T-cell (primary cell): ENCODE data around the gene SLC34A3. TPM values are rescaled to one million over a fixed set of nuclear protein-coding genes. Genes with fewer than 3 reads are reported as not detected.

Experiments
- total RNA-seq, 35 experiments: library from RNA in 6 of 35; stranded (reverse) in 6 of 35; fragments of 120-200 nt in 1 of 35; gene quantifications; one replicate each; pipeline versions ENCODE4 v1.2.1 to v1.2.4 and lab custom pipeline; 2013 to 2026

SLC34A3 gene
- total RNA-seq, 5 donors from 2014 or later (not counting 1 experiment from before 2014, with no cell fraction given) = not detected

Other genes starting within 250 kb of the SLC34A3 start
- 1 to 10 TPM in 3 of 5 donors, under 1 TPM in 2; 0.29 to 2.2 (median 1.3) TPM for gene LCNL1, start 247.9 kb upstream of the SLC34A3 start, total RNA-seq
- gene PAXX, start 238.5 kb upstream of the SLC34A3 start, total RNA-seq = 100 to 1,000 TPM in 4 of 5 donors, 10 to 100 TPM in 1; 81.3 to 173 (median 127) TPM
- 10 to 100 TPM in 2 of 5 donors, 1 to 10 TPM in 3; 5.4 to 24.7 (median 8.0) TPM for gene CLIC3, start 234.3 kb upstream of the SLC34A3 start, total RNA-seq
- 100 to 1,000 TPM in 3 of 5 donors, 10 to 100 TPM in 2; 58.6 to 138 (median 121) TPM for gene ABCA2, start 202.7 kb upstream of the SLC34A3 start, total RNA-seq
- 1 to 10 TPM; 1.1 to 7.7 (median 5.1) TPM for gene FUT7, start 198.8 kb upstream of the SLC34A3 start, total RNA-seq
- gene NPDC1, start 184.7 kb upstream of the SLC34A3 start, total RNA-seq = 10 to 100 TPM; 32.4 to 76.7 (median 57.0) TPM
- gene ENTPD2, start 176.8 kb upstream of the SLC34A3 start, total RNA-seq = under 1 TPM in 1 of 5 donors, not detected in 4; 0.32 TPM
- gene SAPCD2, start 160.3 kb upstream of the SLC34A3 start, total RNA-seq = 1 to 10 TPM in 1 of 5 donors, under 1 TPM in 4; 0.33 to 1.0 (median 0.83) TPM
- 10 to 100 TPM; 11.3 to 32.8 (median 19.3) TPM for gene UAP1L1, start 153.4 kb upstream of the SLC34A3 start, total RNA-seq
- gene MAN1B1, start 143.9 kb upstream of the SLC34A3 start, total RNA-seq = 10 to 100 TPM; 62.0 to 91.5 (median 84.8) TPM
- 100 to 1,000 TPM; 246 to 469 (median 425) TPM for gene DPP7, start 116.2 kb upstream of the SLC34A3 start, total RNA-seq
- not detected for gene GRIN1, start 91.7 kb upstream of the SLC34A3 start, total RNA-seq
- gene LRRC26, start 60.9 kb upstream of the SLC34A3 start, total RNA-seq = not detected
- not detected for gene TMEM210, start 58.8 kb upstream of the SLC34A3 start, total RNA-seq
- 100 to 1,000 TPM; 133 to 142 (median 141) TPM for gene ANAPC2, start 42.3 kb upstream of the SLC34A3 start, total RNA-seq
- gene SSNA1, start 42.2 kb upstream of the SLC34A3 start, total RNA-seq = 10 to 100 TPM; 37.0 to 71.6 (median 64.0) TPM
- gene TPRN, start 30.2 kb upstream of the SLC34A3 start, total RNA-seq = 10 to 100 TPM in 3 of 5 donors, 1 to 10 TPM in 2; 5.8 to 12.8 (median 12.1) TPM
- gene TMEM203, start 25.3 kb upstream of the SLC34A3 start, total RNA-seq = 10 to 100 TPM; 23.7 to 44.7 (median 42.1) TPM
- gene NDOR1, start 25.2 kb upstream of the SLC34A3 start, total RNA-seq = 10 to 100 TPM; 27.6 to 46.7 (median 45.4) TPM
- 1 to 10 TPM in 3 of 5 donors, under 1 TPM in 2; 0.56 to 1.6 (median 1.5) TPM for gene RNF208, start 8.7 kb upstream of the SLC34A3 start, total RNA-seq
- under 1 TPM in 4 of 5 donors, not detected in 1; 0.32 to 0.58 (median 0.45) TPM for gene CYSRT1, start 5.7 kb upstream of the SLC34A3 start, total RNA-seq
- not detected for gene RNF224, start 3.4 kb upstream of the SLC34A3 start, total RNA-seq
- 100 to 1,000 TPM in 2 of 5 donors, 10 to 100 TPM in 3; 50.6 to 118 (median 95.3) TPM for gene TUBB4B, start 10.4 kb downstream of the SLC34A3 start, total RNA-seq
- under 1 TPM in 1 of 5 donors, not detected in 4; 0.54 TPM for gene STPG3, start 20.4 kb downstream of the SLC34A3 start, total RNA-seq
- 10 to 100 TPM; 36.1 to 62.2 (median 58.8) TPM for gene NELFB, start 24.4 kb downstream of the SLC34A3 start, total RNA-seq
- gene TOR4A, start 46.8 kb downstream of the SLC34A3 start, total RNA-seq = 1 to 10 TPM; 2.2 to 5.6 (median 3.2) TPM
- gene NRARP, start 71.4 kb downstream of the SLC34A3 start, total RNA-seq = 1 to 10 TPM in 4 of 5 donors, under 1 TPM in 1; 0.55 to 2.7 (median 1.7) TPM
- 10 to 100 TPM; 18.5 to 43.8 (median 38.0) TPM for gene EXD3, start 192.3 kb downstream of the SLC34A3 start, total RNA-seq
- gene NOXA1, start 192.5 kb downstream of the SLC34A3 start, total RNA-seq = 10 to 100 TPM in 2 of 5 donors, 1 to 10 TPM in 3; 6.4 to 11.7 (median 8.1) TPM
- not detected for gene ENTPD8, start 210.5 kb downstream of the SLC34A3 start, total RNA-seq
- gene NSMF, start 228.4 kb downstream of the SLC34A3 start, total RNA-seq = 10 to 100 TPM; 40.5 to 89.5 (median 51.7) TPM